SK-N-DZ (cell line): ENCODE measurements around the gene MAGED2.
"Not testable (repeated sequence)": the region's sequence is repeated elsewhere in the genome, so short reads cannot be mapped to it uniquely, and the experiment has no call there.

Source experiments
- DNase-seq: peaks from one replicate; pipeline ENCODE4 v3.0.0-alpha.2; 2015; ENCODE audit warnings: low spot score
- small RNA-seq, 2 experiments: library from RNA; depleted of rRNA; stranded (forward); fragments of <200 nt; gene quantifications; one replicate each; pipeline ENCODE3, GENCODE V24; 2014

Gene MAGED2

DNA sequence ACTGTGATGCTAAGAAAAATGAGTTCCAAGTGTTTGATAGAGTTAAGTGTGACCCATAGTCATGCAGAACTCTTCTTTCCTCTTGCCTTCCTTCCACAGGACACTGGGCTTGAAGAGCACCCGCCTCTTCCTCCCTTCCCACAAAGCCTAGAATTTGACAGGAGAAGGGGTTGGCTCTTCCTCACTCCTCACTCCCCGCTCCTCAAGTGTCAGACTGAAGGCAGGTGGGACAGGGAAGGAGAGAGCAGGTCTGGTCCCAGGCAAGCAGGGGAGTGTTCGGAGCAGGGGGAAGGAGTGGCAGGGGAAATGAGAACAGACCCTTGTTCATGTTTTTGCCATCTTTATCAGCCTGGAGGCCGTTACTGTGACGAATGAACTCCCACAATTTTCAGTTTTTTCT lies 10.7 kb downstream of the MAGED2 start:
- DNase-seq, result no peak

GRCh38 chrX:54819201-54819600 lies 11.7 kb downstream of the MAGED2 start:
- DNase-seq, result no peak

DNA sequence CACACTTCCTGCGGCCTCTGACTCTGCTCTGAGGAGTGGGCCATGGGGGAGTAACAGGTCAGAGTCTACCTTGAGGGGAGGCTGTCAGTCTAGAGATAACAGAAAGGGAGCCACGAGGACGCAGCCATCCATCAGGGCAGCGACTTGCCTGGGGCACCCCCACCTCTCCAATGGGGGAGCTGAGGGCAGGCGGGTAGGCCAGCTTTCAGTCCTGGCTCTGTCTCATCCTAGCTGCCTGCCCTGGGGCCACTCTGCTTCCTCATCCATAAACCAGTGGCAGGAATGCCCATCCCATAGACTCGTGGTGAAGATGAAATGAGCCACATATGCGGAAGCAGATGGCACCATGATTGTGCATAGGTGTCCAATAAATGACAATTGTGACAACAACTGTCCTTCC lies 13.2 kb downstream of the MAGED2 start:
- no peak for DNase-seq

DNA sequence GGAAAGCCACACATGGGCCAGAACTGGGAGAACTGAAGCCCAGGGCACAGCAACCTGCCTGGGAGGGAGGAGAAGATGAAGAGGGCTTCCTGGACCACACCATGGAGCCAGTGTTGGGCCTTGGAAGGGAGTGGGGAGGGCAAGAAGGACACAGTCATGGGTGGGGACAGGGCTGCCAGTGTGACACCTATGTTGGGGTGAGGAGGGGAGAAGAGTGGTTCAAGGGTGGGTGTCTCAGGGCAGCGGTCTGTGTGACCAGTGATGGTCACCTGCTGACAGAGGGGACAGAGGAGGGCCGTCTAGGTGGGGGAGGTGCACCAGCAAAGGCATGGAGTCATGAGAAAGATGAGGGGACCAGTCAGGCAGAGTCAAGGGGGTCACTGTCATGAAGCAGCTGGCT lies 13.8 kb downstream of the MAGED2 start:
- no peak for DNase-seq

GRCh38 chrX:54824195-54824594 lies 16.6 kb downstream of the MAGED2 start:
- no peak for DNase-seq

DNA sequence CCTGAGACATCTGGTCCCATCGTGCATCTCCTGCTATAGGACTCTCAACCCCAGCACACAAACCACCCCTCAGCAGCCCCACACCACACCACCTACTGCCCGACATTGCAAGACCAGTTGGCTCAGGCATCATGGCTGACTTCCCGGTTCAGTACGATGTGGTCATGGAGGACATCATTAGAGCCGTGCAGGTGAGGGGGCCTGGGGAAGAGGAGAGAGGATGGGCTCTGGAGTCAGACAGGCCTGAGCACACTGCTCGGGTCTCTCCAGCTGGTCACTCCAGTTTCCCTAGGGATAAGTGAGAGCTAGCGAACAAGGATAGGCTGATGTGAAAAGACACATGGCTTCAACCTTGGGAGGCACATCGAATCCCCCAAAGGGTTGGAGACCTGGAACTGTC lies 17.2 kb downstream of the MAGED2 start:
- DNase-seq, result no peak

- no peak for DNase-seq
Observed at GRCh38 chrX:54825716-54826438, 18.3 kb downstream of the MAGED2 start.

- no peak for DNase-seq
Observed at GRCh38 chrX:54826598-54826997, 19.1 kb downstream of the MAGED2 start.

DNA sequence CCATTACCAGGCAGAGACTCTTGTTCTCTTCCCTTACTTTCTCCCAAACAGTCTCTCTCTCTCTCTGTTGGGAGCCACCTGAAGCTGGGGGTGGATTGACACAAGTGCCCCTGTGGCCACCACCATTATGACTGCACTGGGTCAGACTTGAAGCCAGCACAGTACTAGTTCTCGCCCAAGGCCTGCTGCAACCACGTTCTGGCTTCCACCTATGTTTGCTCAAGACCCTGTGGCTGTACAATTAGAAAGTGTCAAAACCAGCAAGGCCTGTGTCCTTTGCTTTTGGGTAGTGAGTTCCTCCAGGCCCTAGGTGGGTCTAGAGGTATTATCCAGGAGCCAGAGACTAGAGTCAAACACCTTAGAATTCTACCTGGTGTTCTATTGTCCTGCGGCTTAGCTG lies 31.0 kb downstream of the MAGED2 start:
- no peak for DNase-seq

DNA sequence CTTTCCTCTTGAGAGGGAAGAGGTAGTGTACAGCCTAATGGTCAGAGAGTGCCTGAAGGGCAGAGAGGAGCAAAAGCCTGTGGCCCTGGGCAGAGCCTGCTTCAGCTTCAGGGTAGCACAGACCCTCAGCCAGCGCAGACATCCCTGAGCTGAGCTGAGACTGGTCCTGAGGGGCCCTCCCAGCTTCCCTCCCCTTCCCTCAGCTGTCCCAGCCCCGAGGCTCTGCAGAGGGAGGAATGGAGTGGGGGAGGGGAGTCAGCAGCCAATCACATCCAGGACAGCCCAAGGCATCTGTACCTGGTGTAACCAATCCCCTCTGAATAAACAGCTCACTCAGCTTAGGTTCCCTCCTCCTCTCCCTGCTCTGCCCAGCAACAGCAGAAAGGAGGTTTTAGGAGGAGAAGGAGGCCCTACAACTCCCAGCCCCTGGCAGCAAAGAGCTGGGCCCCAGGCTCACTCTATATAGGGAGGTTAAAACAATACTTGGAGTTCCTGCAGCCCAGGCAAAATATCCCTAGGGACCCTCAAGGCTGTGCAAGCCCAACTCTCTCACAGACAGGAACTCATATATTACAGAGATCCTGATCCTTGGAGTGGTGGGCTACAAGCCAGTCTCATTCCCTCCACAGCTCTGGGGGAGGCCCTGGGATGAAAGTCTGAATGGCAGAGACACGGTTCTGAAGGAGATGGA lies 33.8 kb downstream of the MAGED2 start:
- DNase-seq, result peak; percentile 74

DNA sequence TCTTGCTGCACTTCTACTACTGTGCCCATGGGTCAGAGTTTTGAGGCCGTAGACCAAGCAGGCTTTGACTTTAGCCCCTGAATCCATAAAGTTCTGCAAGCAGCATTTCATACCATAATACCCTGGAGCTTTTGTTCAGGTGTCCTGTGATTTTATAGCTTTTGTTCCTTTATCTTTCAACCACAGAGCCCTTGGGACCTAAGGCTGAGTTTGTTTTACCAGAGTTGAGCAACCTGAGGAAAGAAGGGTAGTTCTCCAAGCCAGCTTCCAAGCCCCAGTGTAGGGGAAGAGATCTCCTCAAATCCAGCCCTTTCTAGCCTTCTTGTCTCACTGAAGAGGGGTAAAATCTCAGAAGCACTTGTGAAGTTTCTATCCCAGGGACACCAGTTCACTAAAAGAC lies 35.1 kb downstream of the MAGED2 start:
- no peak for DNase-seq

GRCh38 chrX:54843050-54843449 lies 35.5 kb downstream of the MAGED2 start:
- DNase-seq, result no peak

GRCh38 chrX:54847700-54848099 lies 40.2 kb downstream of the MAGED2 start:
- not testable (repeated sequence) for DNase-seq

- DNase-seq, result no peak
Observed at GRCh38 chrX:54865208-54865607, 57.7 kb downstream of the MAGED2 start.

Small RNAs within 50 kb of the gene (small RNA-seq; reads per million reads assigned to genes)
- gene AL049732.1 (0 reads per million in 2 experiments), gene SNORA11 (6.7 to 10.0 reads per million in 2 experiments)
